Parathyroid adenoma (tissue), 2 donors: ENCODE measurements around the gene GRAMD4.
"Not testable (repeated sequence)": the region's sequence is repeated elsewhere in the genome, so short reads cannot be mapped to it uniquely, and the experiment has no call there.

Source experiments
- H2AFZ ChIP-seq: fragments of 300-600 bp; sonication (generic); one replicate; pipeline ENCODE4 v1.7.0; 2017; ENCODE audit warnings: antibody characterized with exemption, mild to moderate bottlenecking
- H3K27ac ChIP-seq: fragments of 300-600 bp; sonication (generic); one replicate; pipeline ENCODE4 v1.7.0; 2017
- H3K27me3 ChIP-seq: fragments of 300-600 bp; sonication (generic); one replicate; pipeline ENCODE4 v1.7.0; 2017; ENCODE audit warnings: low read length; ENCODE audit not compliant: control insufficient read depth, insufficient read depth
- H3K36me3 ChIP-seq: fragments of 300-600 bp; sonication (generic); one replicate; pipeline ENCODE4 v1.7.0; 2017; ENCODE audit warnings: low read length; ENCODE audit not compliant: control insufficient read depth, insufficient read depth
- H3K4me1 ChIP-seq: fragments of 300-600 bp; sonication (generic); one replicate; pipeline ENCODE4 v1.7.0; 2017; ENCODE audit warnings: control low read depth
- H3K4me2 ChIP-seq: fragments of 300-600 bp; sonication (generic); one replicate; pipeline ENCODE4 v1.7.0; 2017; ENCODE audit warnings: low read length
- H3K4me3 ChIP-seq: fragments of 300-600 bp; sonication (generic); one replicate; pipeline ENCODE4 v1.7.0; 2017; ENCODE audit warnings: low read depth, low read length
- H3K79me2 ChIP-seq: fragments of 300-600 bp; sonication (generic); one replicate; pipeline ENCODE4 v1.7.0; 2017; ENCODE audit warnings: control low read depth
- H3K9ac ChIP-seq: fragments of 300-600 bp; sonication (generic); one replicate; pipeline ENCODE4 v1.7.0; 2017; ENCODE audit warnings: mild to moderate bottlenecking
- H3K9me3 ChIP-seq: fragments of 300-600 bp; sonication (generic); one replicate; pipeline ENCODE4 v1.7.0; 2017; ENCODE audit warnings: low read length; ENCODE audit not compliant: control insufficient read depth
- CTCF ChIP-seq: fragments of 300-600 bp; sonication (generic); IDR thresholded peaks from one replicate; pipeline ENCODE4 v1.7.0; 2017; ENCODE audit warnings: antibody characterized with exemption, mild to moderate bottlenecking
- donor health status: primary hyperparathyroidism.

GRAMD4 gene

GRCh38 chr22:46641811-46642266, 21.7 kb downstream of the GRAMD4 start:
- no peaks in the 10 kb centered on the region for H3K79me2 ChIP-seq
- TF ChIP-seq CTCF, result no peak
- H3K36me3 ChIP-seq, result no peaks in the 10 kb centered on the region
- H2AFZ ChIP-seq, result no peak overlapping the region
- H3K9me3 ChIP-seq, result no peaks in the 10 kb centered on the region
- no peak overlapping the region for H3K4me2 ChIP-seq
- no peaks in the 10 kb centered on the region for H3K27me3 ChIP-seq
- H3K27ac ChIP-seq, result no peak overlapping the region
- no peak overlapping the region for H3K9ac ChIP-seq
- H3K4me3 ChIP-seq, result no peak overlapping the region
- H3K4me1 ChIP-seq, result no peaks in the 10 kb centered on the region

GRCh38 chr22:46642840-46643480, 22.8 kb downstream of the GRAMD4 start:
- H3K27ac ChIP-seq, H3K4me2 ChIP-seq, H3K9ac ChIP-seq, H3K4me1 ChIP-seq, H3K36me3 ChIP-seq, H3K27me3 ChIP-seq, H3K4me3 ChIP-seq, H2AFZ ChIP-seq, H3K9me3 ChIP-seq, H3K79me2 ChIP-seq: not testable (repeated sequence)

- no peak overlapping the region for H2AFZ ChIP-seq
- no peak overlapping the region for H3K9ac ChIP-seq
- H3K27ac ChIP-seq, result no peak overlapping the region
- H3K4me1 ChIP-seq, result no peaks in the 10 kb centered on the region
- H3K4me3 ChIP-seq, result no peak overlapping the region
- no peaks in the 10 kb centered on the region for H3K9me3 ChIP-seq
- no peaks in the 10 kb centered on the region for H3K36me3 ChIP-seq
- H3K27me3 ChIP-seq, result no peaks in the 10 kb centered on the region
- H3K79me2 ChIP-seq, result no peaks in the 10 kb centered on the region
- no peak overlapping the region for H3K4me2 ChIP-seq
- TF ChIP-seq CTCF, result no peak
Measured at GRCh38 chr22:46646531-46647215, 26.5 kb downstream of the GRAMD4 start.

GRCh38 chr22:46648225-46648820, 28.1 kb downstream of the GRAMD4 start:
- H2AFZ ChIP-seq, H3K4me1 ChIP-seq, H3K9me3 ChIP-seq, H3K4me3 ChIP-seq, H3K9ac ChIP-seq, H3K4me2 ChIP-seq, H3K79me2 ChIP-seq, H3K36me3 ChIP-seq, H3K27me3 ChIP-seq, H3K27ac ChIP-seq: not testable (repeated sequence)

- no peak overlapping the region for H3K4me2 ChIP-seq
- no peaks in the 10 kb centered on the region for H3K9me3 ChIP-seq
- no peak overlapping the region for H2AFZ ChIP-seq
- no peaks in the 10 kb centered on the region for H3K4me1 ChIP-seq
- peak overlapping the region; percentile 66 for H3K27ac ChIP-seq
- TF ChIP-seq CTCF, result no peak
- no peak overlapping the region for H3K9ac ChIP-seq
- H3K4me3 ChIP-seq, result no peak overlapping the region
- no peaks in the 10 kb centered on the region for H3K27me3 ChIP-seq
- H3K36me3 ChIP-seq, result no peaks in the 10 kb centered on the region
- H3K79me2 ChIP-seq, result no peaks in the 10 kb centered on the region
Measured at GRCh38 chr22:46649141-46650077, 29.2 kb downstream of the GRAMD4 start.
